CD4-positive, alpha-beta T cell treated with Interferon gamma for 1 hour (primary cell): ENCODE data around the gene SACM1L.
A peak's percentile ranks its signal among the peaks of the same experiment; 100 is the strongest.
"Not testable (repeated sequence)": the region's sequence is repeated elsewhere in the genome, so short reads cannot be mapped to it uniquely, and the experiment has no call there.

ENCODE experiments used
- DNase-seq: peaks from one replicate; pipeline ENCODE4 v3.0.0-alpha.2; 2020

The SACM1L gene

DNA sequence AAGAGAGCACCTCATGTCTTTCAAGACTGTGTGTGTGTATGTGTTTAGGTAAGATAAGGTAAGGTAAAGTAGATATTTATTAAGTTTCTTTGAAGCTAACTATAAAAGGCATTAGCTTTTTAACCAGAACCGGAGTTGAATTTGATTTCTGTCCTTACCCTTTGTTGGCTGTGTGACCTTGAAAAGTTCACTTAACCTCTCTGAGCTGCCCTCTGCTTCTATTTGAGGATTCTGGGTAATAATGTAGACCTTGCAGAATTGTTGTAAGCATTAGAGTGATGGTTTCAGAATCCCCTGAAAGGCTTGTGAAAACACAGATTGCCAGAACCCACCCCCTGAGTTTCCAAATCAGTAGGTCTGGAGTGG, 21.6 kb upstream of the SACM1L start:
- no peak for DNase-seq

DNA sequence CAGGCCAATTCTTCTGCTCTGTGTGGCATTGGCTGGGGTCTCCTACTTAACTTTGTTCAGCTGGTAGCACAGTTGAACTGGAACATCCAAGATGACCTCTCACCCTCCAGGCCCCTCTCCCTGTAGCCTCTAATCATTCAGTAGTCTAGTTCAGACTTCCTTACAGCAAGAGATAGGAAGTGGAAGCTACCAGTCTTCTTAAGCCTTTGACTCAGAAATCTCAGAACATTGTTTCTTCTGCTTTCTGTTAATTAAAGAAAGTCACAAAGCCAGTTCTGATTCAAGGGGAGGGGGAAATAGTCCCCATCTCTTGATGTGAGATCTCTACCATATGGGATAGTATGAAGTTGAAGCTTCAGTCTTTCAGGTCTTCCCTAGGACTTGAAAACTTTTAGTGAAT, 18.8 kb upstream of the SACM1L start:
- DNase-seq = no peak

GRCh38 chr3:45670991-45671390, 18.2 kb upstream of the SACM1L start:
- no peak for DNase-seq

DNA sequence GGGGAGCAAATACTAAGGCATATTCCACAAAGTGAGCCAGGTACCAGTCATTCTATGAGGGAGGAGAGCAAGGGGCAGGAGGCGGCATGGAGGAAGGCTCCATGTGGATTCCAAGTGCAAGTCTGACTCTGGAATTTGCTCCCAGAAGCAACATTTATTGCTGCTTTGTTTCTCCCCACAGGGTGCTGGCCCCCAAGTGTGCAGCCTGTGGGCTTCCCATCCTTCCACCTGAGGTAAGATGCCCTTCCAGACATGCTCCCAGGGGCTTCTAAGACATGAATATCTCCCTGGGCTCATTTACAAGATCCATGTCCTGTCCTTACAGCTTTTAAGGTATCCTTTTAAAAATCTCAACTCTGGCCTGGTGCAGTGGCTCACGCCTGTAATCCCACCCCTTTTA, 15.9 kb upstream of the SACM1L start:
- DNase-seq = no peak

DNA sequence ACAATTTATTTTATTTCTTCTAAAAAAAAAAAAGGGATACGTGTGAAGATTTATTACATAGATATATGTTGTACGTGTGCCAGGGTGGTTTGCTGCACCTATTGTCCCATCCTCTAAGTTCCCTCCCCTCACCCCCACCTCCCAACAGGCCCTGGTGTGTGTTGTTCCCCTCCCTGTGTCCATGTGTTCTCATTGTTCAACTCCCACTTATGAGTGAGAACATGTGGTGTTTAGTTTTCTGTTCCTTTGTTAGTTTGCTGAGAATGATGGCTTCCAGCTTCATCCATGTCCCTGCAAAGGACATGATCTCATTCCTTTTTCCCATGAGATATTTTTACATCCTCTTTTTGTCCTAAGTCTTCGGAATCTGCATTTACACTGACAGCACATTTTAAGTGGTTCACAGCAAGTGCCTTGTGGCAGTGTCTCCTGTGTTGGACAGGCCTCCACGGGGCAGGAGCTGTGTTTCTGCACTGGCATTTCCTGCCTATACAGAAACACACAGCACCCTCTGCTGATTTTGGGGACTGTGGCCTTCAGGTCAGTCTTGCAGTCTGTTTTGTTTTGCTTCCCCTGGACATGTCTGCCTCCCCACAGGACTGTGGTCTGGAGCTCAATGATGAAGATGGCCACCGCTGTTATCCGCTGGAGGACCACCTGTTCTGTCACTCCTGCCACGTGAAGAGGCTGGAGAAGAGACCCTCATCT, 12.7 kb upstream of the SACM1L start:
- no peak for DNase-seq

DNA sequence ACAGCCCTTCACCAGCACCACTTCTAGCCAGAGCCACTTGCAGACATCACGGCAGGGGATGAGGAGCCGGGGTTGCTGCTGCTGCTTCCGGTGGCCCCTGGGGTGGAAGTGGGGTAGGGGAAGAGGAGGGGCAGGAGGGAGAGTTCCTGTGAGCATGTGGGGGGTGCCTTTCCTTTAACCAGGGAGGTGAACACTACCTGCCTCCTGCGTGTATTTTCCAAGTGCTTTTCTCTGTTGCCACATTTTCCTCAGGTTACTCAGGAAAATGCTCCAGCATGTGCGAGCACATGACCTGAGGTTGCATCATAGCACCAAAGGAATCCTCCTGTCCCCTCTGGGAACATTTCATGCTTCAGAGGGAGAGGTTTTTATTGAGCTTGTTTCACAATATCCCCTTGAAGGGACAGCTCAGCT, 12.2 kb upstream of the SACM1L start:
- DNase-seq = peak; percentile 55

GRCh38 chr3:45677841-45678240, 11.4 kb upstream of the SACM1L start:
- DNase-seq = no peak

DNA sequence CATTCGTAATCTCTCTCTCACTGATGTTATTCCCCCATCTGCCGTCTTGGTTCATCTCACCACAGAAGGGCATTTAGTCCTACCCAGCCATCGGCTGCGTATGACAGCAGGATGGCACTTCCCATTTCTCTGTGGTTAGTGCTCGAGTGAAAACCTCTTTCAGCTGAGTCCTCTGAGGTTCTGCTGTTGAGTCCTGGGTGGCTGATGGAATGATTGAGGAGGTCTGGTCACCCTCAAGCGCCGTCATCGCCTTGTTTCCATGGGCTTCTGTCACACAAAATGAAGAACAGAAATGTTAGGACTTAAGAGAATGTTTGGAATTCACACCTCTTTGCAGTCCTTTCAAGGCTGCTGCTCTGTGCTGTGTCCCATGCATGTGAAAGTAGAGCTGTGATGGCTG, 9.4 kb upstream of the SACM1L start:
- no peak for DNase-seq

DNA sequence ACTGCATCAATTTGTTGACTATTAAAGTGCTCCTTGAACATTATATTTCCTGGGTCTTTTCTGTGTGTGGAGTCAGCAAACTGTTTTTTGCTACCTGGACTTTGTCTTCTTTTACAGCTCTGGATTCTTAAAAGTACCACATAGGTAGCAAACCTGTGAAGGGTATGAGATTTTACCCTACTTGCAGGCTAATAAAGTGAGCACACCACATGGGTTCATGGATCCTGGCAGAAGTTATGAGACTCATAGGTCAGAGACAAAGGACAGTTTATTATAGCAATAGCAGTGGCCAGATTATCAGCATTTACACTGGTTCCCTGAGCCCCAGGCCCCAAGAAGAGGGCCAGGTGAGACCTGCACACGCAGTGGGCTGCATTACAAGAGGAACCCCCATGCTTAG, 8.0 kb upstream of the SACM1L start:
- no peak for DNase-seq

GRCh38 chr3:45681846-45682245, 7.3 kb upstream of the SACM1L start:
- DNase-seq = no peak

DNA sequence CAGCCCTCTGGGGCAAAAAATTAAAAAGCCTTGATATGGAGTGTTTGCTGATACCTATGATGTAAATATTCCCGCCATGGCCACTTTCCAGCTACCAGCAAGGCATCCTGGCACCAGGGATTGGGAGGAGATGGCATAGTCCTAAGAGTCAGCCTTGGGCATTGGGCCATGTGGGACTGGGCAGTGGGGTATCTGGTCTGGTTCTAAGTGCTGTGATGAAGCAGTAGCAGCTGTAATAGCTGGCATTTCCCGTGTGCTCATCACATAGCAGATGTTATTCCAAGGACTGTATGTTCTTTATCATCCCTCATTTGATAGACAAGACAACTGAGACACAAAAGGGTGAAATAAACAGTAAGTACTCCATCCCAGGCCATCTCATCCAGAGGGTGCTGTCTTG, 6.9 kb upstream of the SACM1L start:
- no peak for DNase-seq

GRCh38 chr3:45682786-45683185, 6.4 kb upstream of the SACM1L start:
- DNase-seq = no peak

GRCh38 chr3:45683417-45684326, 5.5 kb upstream of the SACM1L start:
- no peak for DNase-seq

DNA sequence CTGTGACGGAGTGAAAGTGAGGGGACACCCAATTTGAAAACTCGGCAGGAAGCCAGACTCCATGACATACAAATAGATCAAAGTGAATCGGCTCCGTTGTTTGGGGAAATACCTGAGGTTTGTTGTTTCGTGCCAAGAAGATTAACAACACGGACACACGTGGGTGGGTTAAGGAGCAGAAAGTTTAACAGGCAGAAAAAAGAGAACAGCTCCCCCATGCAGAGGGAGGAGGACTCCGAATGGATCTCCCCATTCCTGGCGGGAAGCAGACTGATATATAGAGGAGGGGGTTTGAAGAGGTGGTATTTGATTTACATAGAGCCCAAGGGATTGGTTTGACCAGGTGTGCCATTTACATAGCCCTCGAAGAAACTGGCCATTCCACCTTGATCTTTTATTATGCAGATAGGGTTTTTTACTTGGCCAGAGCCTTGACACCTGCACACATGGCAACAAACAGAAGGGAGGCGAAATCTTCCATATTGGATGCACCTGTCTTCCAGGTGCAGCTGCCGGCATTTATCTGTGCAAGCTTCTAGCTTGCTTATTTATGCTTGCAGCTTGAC, 4.8 kb upstream of the SACM1L start:
- no peak for DNase-seq

DNA sequence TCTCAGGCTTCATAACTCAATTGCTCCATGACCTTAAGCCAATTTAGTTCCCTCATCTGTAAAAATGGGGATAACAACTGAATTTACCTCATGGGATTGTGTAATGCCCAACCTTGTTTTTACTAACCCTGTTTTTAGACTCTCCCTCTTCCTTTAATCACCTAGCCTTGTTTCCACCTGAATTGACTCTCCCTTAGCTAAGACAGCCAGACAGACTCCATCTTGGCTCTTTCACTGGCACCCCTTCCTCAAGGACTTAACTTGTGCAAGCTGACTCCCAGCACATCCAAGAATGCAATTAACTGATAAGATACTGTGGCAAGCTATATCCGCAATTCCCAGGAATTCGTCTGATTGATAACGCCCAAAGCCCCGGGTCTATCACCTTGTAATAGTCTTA, 3.5 kb upstream of the SACM1L start:
- DNase-seq = not testable (repeated sequence)

DNA sequence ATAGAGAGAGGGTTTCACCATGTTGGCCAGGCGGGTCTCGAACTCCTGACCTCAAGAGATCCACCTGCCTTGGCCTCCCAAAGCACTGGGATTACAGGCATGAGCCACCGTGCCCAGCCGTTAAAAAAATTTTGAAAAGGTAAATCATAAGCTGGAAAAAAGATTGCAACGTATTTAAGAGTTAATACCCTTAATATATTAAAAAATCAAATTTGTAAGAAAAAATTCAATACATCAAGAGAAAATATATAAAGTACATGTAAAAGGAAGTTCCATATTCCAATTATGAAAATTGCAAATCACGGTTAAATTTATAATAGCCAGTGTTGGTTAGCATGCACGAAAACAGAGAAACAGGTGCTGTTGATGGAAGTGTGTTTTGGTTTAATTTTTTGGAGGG, 2.3 kb upstream of the SACM1L start:
- no peak for DNase-seq

DNA sequence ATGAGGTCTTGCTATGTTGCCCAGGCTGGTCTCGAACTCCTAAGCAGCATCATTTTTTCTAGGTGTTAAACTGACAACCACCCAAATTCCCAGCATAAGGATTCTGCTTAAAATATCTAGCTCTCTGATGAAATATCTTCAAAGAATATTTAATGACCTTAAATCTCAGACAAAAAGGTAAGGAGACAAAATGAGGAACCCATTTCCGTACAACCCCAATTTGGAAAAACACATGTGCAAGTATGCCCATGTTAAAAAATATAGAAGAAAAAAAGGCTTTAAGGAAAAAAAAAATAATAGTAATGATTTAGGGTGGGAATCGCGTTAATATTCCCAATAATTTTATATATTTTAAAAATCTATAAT, 1.4 kb upstream of the SACM1L start:
- no peak for DNase-seq

DNA sequence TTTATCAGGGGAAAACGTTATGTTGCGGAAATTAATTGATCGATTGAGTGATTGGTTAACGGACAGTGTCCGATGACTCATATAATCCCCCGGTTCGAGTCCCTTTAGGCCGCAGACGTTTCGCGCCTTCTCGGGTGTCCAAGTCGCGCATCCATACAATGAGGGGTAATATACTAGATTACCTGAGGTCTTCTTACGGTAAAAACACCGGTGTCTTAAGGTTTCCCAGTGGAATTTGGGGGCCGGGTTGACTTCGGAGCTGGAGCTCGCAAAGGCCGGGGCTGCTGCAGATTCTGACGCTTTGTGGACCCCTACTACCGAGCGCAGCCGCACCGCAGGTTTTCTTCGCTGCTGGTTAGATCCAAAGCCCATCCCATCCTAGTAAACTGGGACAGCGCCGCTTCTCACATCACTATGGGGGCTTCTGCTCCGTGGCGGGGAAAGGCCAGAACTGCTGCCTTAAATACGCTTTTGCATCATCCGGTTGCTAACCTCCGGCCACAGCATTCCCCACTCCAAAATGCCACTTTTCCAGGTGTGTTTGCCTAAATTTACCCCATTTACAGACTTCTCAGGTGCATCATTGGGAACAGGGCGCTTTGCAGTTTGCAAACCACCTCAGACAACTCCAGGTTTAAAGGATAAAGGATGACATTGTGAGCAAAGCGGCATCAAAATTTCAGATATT, 858 bp upstream of the SACM1L start:
- DNase-seq = no peak

GRCh38 chr3:45689787-45690145, 570 bp downstream of the SACM1L start:
- no peak for DNase-seq

DNA sequence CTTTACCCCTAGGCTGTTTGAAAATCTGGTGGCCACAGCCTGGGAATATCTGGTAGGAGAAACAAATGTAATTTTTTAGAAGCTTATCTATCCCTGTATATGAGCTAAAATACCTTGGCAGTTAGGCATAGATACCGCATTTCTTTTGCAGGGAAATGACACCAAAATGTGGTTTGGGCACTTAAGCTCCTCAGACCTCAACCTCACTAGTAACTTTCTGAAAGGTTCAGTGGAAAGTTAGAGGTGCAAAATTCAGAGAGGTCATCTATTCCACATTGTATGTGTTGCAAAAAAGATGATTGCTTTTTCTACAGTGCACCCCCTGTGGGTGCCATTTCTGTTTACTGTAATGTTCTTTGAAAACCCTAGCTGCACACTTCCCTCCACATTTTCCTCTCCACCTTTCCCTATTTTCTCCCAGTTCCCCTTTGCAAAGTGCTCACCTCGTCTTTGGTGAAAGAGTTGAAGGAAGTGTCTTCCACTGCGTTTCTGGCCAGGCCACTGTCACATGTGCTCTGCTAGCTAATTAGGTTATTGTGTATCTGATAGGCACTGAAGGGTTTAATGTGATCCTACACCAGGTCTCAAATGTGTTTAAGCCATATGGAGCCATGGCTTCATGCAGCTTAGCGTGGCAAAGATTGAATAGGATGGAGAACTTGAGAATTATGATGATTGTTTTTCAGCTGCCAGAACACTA, 1.3 kb downstream of the SACM1L start:
- DNase-seq = no peak

- no peak for DNase-seq
Measured at GRCh38 chr3:45691842-45692241, 2.6 kb downstream of the SACM1L start.

- no peak for DNase-seq
Measured at GRCh38 chr3:45692866-45693265, 3.7 kb downstream of the SACM1L start.

DNA sequence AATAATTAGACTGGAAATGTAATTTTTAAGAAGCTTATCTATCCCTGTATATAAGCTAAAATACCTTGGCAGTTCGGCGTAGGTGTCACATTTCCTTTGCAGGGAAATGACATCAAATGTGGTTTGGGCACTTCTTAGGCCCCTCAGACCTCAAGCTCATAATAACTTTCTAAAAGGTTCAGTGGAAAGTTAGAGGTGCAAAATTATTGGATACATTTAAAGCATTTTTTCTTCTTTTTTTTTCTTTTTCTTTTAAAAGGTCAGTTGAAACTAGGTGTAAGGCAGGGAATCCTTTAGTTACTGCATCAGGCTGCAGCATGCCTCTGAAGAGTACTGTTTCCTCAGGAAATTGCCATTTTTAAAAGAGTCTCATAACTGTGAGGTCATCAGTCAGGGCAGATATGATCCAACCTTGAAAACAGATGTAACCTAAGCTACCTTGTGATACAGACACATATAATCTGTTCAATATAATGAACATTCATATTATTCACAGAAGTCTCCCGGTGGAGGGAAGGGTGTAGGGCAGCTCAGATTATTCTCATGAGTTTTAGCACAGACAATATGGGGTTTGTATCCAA, 4.8 kb downstream of the SACM1L start:
- DNase-seq = peak; percentile 56
